ENCODE data around the gene CCL18. TPM values are rescaled to one million over a fixed set of nuclear protein-coding genes. Genes with fewer than 3 reads are reported as not detected.
"Not testable (repeated sequence)": the region's sequence is repeated elsewhere in the genome, so short reads cannot be mapped to it uniquely, and the experiment has no call there.

CCL18 gene
- total RNA-seq, 1 experiment from 2014 or later = not detected

- DNase-seq (ENCODE audit: low read depth) = not testable (repeated sequence)
Measured at GRCh38 chr17:36104246-36104645, 40.2 kb downstream of the CCL18 start.

- no peak for DNase-seq (ENCODE audit: low read depth)
Measured at GRCh38 chr17:36104701-36105181, 40.7 kb downstream of the CCL18 start.

DNA sequence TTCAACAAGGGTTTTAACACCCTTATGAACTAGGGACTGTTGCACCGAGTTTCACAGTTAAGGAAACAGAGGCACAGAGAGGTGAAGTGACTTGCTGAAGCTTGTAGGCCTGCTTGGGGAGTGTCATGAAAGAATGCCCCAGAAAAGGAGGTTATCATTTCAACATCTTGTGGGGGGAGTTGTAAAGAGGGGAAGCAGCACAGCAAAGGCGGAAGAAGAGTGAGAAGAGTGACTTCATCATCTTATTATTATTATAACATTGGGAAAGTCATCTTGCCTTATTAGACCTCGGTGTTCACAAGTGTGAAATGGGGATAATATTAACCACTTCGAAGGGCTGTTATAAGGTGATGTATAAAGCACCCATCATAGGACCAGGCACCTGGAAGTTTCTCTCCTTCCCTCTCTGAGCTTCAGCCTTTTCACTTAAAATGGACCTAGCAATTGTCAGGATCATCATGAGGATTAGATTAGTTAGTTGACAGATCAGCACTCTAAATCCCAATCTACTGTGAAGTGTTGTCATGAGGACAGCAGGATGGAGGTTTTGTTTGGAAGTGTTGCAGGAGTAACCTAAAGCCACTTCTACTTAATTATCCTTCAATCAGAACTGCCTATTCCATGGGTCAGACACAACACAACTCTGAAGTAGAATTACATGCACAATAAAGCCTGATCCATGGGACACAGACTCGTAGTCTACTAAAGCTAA lies 41.9 kb downstream of the CCL18 start:
- no peak for DNase-seq (ENCODE audit: low read depth)

DNA sequence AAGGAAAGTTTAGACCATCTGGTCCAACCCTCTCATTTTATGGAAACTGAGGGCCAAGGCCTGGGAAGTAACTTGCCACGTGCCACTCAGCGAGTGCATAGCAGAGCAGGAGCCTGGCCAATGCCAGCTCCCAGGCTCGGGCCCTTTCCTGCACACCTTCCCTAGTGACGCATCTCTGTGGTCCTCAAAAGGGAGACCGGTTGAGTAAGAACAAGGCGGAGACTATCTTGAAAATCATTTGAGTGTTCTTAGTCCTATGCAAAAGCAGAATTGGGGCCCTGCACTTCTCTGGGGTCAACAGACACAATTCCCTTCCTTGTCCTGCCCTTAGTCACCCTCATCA lies 42.4 kb downstream of the CCL18 start:
- no peak for DNase-seq (ENCODE audit: low read depth)

GRCh38 chr17:36107660-36108059 lies 43.6 kb downstream of the CCL18 start:
- no peak for DNase-seq (ENCODE audit: low read depth)

GRCh38 chr17:36108265-36108664 lies 44.2 kb downstream of the CCL18 start:
- DNase-seq (ENCODE audit: low read depth) = not testable (repeated sequence)

GRCh38 chr17:36111068-36111490 lies 47.0 kb downstream of the CCL18 start:
- DNase-seq (ENCODE audit: low read depth) = no peak

DNA sequence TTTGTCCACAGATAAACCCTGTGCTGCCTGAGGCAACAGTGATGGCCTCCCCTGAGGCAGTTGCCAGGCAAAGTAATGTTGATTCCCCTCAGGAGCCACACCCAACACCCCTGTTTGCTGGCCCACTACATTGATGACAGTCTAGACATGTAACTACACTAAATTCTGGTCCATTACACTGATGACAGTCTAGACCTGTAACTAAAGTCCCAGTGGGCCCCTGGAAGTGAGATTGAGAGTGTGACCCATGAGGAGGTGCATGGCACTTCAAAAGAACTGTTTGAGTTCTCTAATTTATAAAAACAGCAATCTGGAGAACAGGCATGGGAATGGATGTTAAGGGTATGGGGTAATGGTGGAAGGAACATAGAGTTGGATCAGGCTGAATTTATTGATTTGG lies 48.5 kb downstream of the CCL18 start:
- no peak for DNase-seq (ENCODE audit: low read depth)

DNA sequence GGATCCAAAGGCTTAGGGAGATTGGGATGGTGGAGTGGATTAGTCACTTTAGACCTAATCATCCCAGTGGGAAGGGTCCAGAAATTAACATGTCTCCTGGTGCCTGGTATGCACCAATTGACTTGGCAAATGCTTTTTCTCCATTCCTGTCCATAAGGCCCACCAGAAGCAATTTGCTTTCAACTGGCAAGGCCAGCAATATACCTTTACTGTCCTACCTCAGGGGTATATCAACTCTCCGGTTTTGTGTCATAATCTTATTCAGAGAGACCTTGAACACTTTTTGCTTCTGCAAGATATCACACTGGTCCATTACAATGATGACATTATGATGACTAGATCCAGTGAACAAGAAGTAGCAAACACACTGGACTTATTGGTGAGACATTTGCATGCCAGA lies 49.1 kb downstream of the CCL18 start:
- not testable (repeated sequence) for DNase-seq (ENCODE audit: low read depth)

DNA sequence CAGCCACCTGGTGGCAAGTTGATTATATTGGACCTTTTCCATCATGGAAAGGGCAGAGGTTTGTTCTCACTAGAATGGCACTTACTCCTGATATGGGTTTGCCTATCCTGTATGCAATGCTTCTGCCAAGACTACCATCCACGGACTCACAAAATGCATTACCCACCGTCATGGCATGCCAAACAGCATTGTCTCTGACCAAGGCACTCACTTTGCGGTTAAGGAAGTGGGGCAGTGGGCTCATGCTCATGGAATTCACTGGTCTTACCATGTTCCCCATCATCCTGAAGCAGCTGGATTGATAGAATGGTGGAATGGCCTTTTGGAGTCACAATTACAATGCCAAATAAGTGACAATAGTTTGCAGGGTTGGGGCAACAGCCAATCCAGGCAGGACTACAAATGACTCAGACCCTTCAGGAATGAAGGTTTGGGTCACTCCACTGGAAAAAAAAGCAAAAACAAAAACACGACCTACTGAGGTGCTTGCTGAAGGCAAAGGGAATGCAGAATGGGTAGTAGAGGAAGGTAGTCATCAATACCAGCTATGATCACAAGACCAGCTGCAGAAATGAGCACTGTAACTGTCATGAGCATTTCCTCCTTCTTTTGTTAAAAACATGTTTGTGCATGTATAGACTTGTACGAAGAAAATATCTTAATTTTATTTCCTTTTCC lies 51.0 kb downstream of the CCL18 start:
- peak; percentile 62 for DNase-seq (ENCODE audit: low read depth)

DNA sequence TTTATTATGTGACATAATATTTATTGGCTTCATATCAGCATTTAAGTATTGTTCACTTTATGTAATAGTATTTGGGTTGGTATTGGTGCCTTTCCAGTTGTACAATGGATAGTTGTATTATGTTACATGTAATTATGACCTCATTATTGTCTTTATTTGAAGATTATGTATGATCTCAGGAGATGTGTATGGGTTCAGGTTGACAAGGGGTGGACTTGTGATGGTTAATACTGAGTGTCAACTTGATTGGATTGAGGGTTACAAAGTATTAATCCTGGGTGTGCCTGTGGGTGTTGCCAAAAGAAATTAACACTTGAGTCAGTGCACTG lies 51.5 kb downstream of the CCL18 start:
- not testable (repeated sequence) for DNase-seq (ENCODE audit: low read depth)

DNA sequence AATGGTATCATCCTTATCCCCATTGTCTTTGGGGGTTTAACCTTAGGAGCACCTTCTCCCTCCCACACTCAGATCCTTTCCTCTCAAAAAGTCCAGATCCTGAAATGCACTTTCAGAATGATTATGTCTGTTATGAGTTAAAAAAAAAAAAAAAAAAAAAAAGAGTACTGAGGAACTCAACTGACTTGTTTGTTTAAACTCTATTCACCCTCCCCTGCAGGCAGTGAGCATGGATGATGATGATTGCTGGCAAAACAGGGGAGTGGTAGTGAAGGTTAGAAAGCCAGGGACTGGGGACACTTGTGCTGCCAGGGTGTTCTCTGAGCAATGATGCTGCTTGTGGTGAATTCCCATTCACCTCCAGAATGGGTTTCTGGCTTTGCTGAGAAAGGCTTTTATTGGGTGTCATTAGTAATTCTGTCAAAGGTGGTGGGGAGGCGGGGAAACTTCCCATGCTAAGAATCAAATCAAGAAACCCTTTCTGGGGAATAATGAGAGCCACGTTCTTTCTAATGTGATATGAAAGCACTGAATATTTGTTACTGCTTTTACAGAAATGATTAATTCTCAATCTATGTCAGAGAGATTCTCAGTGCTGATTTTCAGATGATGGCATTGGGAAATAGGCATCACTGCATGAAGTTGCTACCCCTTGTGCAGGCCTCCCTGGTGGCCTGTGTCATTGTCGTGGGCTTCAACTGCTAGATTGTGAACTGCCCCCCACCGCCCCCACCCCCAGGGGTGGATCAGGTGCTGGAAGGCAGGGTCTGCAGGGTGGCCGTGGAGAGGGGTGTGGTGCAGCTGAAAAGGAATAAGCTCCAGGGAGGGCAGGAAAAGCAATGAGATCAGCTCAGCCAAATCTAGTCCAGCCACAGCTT lies 53.7 kb downstream of the CCL18 start:
- DNase-seq (ENCODE audit: low read depth) = no peak

GRCh38 chr17:36118477-36119353 lies 54.6 kb downstream of the CCL18 start:
- DNase-seq (ENCODE audit: low read depth) = no peak

DNA sequence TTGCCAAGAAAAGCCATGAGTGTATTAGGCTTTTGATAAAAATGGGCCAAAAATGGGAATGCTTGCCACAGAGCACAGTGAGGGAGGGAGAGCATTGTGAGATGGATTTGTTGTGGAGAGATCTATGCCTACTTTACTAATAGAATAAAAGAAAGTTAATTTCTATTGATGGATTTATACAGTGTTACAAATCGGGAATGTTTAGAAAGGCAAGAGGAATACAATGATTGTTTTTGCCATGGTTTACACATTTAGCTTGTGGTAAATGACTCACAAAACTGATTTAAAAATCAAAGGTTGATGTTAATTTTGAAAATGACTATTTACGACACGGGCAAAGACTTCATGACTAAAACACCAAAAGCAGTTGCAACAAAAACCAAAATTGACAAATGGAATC lies 56.1 kb downstream of the CCL18 start:
- no peak for DNase-seq (ENCODE audit: low read depth)

GRCh38 chr17:36121099-36121498 lies 57.0 kb downstream of the CCL18 start:
- not testable (repeated sequence) for DNase-seq (ENCODE audit: low read depth)

Other genes with a start within 250 kb of the CCL18 start
- not detected in 2 replicates for gene HEATR9, start 195.4 kb upstream of the CCL18 start, total RNA-seq (2014; rRNA removed)
- 1.1 and 1.9 TPM in 2 replicates for gene CCL5, start 183.9 kb upstream of the CCL18 start, total RNA-seq (2014; rRNA removed)
- 0.77 and 1.8 TPM in 2 replicates for gene RDM1, start 133.5 kb upstream of the CCL18 start, total RNA-seq (2014; rRNA removed)
- not detected in 2 replicates for gene LYZL6, start 120.6 kb upstream of the CCL18 start, total RNA-seq (2014; rRNA removed)
- not detected in 2 replicates for gene CCL16, start 82.8 kb upstream of the CCL18 start, total RNA-seq (2014; rRNA removed)
- gene CCL14, start 77.5 kb upstream of the CCL18 start, total RNA-seq (2014; rRNA removed) = not detected in 2 replicates
- gene CCL15, start 62.7 kb upstream of the CCL18 start, total RNA-seq (2014; rRNA removed) = not detected in 2 replicates
- gene CCL23, start 46.3 kb upstream of the CCL18 start, total RNA-seq (2014; rRNA removed) = not detected in 2 replicates
- gene CCL3, start 25.9 kb downstream of the CCL18 start, total RNA-seq (2014; rRNA removed) = not detected in 2 replicates
- gene CCL4, start 39.6 kb downstream of the CCL18 start, total RNA-seq (2014; rRNA removed) = not detected in 2 replicates
- gene TBC1D3B, start 112.4 kb downstream of the CCL18 start, total RNA-seq (2014; rRNA removed) = 1.4 TPM in 1 of 2 replicates, not detected in the other
- gene CCL3L1, start 132.5 kb downstream of the CCL18 start, total RNA-seq (2014; rRNA removed) = not detected in 2 replicates
- gene CCL4L2, start 146.8 kb downstream of the CCL18 start, total RNA-seq (2014; rRNA removed) = not detected in 2 replicates
- gene TBC1D3I, start 200.3 kb downstream of the CCL18 start, total RNA-seq (2014; rRNA removed) = 0.23 TPM in 1 of 2 replicates, not detected in the other